Measurements from ENCODE around the gene STX2.
A peak's percentile ranks its signal among the peaks of the same experiment; 100 is the strongest.
"Not testable (repeated sequence)": the region's sequence is repeated elsewhere in the genome, so short reads cannot be mapped to it uniquely, and the experiment has no call there.

Gene STX2

DNA sequence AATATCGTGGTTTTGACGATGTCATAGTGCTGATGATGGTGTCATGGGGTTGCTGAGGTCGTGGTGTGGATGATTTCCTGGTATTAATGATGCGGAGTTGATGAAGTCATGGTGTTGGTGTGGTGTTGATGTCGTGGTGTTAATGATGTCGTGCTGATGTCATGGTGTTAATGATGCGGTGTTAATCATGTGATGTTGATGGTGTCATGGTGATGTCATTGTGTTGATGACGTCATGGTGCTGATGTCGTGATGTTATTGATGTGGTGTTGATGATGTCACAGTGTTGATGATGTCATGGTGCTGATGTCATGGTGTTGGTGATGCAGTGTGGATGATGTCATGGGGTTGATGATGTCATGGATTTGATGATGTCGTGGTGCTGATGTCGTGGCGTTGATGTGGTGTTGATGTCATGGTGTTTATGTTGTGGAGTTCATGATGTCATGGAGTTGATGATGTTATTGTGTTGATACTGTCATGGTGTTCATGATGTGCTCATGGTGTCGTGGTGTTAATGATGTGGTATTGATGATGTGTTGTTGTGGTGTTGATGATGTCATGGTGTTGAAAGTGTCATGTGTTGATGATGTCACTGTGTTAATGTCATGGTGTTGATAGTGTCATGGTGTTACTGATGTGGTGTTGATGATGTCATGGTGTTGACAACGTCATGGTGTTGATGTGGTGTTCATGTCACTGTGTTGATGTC lies 74.4 kb downstream of the STX2 start:
- DNase-seq (ENCODE audit: low read depth): no peak

DNA sequence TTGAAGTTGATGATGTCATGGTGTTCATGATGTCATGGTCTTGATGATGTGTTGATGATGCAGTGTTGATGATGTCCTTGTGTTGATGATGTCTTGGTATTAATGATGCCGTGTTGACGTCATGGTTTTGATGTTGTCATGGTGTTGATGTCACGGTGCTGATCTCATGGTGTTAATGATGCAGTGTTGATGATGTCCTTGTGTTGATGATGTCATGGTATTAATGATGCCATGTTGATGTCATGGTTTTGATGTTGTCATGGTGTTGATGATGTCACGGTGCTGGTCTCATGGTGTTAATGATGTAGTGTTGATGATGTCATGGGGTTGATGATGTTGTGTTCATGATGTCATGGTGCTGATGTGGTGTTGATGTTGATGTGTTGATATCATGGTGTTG lies 75.0 kb downstream of the STX2 start:
- no peak for DNase-seq (ENCODE audit: low read depth)

DNA sequence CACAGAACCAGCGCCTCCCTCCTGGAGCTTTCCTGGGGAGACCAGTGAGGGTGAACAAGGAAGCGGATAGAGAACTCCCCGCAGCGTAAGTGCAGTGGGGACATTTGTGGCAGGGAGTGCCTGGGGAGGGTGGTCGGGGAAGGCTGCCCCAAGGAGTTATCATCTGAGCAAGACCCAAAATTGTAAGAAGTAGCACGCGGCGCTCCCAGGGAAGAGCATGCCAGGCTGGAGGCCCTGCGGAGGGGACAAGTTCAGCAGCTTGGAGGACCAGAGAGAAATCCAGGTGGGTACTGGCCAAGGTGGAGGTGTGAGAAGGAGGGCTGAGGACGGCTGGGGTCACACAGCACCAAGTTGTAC lies 76.8 kb downstream of the STX2 start:
- DNase-seq (ENCODE audit: low read depth): no peak

GRCh38 chr12:130761537-130762318 lies 77.3 kb downstream of the STX2 start:
- DNase-seq (ENCODE audit: low read depth): peak; percentile 23

GRCh38 chr12:130754234-130754901 lies 84.7 kb downstream of the STX2 start:
- DNase-seq (ENCODE audit: low read depth): no peak

DNA sequence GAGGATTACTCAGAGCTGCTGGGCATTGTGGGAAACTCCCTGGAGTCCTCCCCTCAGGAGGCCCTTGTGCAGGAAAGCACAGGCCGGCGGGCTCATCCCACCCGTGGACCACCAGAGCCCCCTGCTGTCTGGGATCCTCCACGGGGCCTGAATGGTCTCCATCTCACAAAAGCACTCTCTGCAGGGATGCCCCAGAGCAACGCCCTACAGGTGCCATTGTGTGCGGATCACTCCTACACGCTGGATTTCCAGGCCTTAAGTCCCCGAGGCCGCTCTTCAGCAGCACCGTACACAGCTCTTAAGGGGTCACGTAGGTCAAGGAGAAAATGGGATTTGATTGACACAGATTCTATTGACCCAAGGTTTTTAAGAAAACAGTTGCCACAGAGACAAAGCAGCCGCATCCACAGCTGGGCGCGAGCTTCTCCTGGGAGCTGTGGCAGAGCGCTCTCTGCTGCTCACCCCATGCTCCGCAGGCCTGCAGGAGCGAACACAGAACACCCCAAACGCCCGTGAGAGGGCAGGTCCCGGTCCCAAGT lies 86.3 kb downstream of the STX2 start:
- DNase-seq (ENCODE audit: low read depth): no peak

DNA sequence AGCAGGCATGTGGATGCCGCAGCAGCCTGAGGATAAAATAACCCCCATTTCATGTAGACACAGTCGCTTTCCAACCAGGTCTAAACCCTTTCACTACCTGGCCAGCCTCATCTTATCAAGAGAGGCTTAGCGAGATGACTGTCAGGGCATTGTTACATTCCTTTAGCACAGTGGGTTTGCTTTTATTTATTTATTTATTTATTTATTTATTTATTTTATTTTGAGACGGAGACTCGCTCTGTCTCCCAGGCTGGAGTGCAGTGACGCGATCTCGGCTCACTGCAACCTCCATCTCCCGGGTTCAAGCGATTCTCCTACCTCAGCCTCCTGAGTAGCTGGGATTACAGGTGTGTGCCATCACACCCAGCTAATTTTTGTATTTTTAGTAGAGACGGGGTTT lies 87.0 kb downstream of the STX2 start:
- DNase-seq (ENCODE audit: low read depth): not testable (repeated sequence)

DNA sequence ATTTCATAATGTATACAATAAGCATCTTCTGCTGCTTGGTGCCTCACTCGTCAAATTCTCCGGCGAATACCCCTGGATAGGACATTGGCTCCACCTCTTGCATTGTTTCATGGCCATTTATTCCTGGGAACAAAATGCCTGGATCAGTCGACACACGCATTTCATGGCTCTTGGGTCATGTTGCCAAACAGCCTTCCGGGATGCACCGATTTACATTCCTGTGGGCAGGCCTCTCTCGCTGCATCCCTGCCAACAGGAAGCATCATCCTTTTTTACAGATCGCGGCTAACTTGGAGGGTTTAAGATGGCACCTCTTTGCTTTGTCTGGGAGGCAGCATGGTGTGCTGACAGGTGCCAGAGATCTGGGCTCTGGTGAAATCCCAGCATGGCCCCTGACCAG lies 90.3 kb downstream of the STX2 start:
- no peak for DNase-seq (ENCODE audit: low read depth)

DNA sequence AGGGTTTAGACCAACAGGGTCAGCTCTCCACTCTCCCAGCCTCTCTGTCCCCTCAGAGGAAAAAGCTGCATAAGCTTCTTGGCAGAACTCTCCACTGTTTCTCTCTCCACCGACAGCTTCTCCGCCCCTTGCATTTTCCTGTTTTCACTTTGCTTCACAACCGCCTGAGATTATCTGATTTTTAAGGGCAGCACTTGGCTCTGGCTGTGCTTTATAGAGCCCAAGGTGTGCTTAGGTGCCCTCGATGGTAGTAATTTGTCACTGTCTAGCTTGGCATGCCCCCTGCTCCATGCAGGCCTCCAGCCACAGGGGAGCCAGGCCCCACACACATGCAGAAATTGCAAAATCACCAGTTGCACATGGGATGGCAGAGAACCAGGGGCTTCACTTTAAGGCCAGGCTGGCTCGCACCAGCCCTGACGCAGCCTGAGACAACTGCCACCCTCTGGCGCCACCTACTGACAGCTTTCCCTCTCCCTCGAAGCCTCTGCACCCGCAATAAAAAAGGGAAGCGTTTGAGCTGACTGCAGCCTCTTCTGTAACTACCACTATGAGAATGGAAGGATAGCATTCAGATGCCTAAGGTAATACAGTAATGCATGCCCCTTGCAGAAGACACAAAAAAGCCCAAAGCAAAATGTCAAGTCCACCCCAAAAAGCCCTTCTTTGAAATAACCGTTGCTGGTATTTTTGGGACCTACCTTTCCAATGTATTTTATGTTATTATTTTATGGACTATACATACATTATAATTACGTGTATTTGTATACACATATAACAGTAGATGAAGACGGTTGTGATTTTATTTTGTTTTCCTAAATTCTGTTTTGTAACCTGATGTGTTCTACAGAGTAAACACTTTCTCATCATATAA lies 90.9 kb downstream of the STX2 start:
- peak; percentile 41 for DNase-seq (ENCODE audit: low read depth)

GRCh38 chr12:130746546-130746945 lies 92.5 kb downstream of the STX2 start:
- DNase-seq (ENCODE audit: low read depth): no peak

DNA sequence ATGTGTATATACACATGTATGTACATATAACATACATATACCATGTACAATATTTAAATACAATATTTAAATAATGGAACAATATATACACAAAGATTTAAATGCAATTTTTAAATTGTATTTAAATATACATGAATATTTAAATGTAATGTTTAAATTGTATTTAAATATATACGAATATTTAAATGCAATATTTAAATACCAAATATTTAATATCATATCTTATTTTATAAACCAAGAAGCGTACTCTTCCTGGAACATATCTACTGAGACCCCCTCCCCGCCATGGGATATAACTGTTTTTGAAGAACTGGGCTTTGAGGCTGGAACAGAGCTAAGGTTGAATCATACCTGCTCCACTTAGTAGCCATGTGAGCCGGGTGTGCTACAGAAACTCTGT lies 93.1 kb downstream of the STX2 start:
- DNase-seq (ENCODE audit: low read depth): no peak

DNA sequence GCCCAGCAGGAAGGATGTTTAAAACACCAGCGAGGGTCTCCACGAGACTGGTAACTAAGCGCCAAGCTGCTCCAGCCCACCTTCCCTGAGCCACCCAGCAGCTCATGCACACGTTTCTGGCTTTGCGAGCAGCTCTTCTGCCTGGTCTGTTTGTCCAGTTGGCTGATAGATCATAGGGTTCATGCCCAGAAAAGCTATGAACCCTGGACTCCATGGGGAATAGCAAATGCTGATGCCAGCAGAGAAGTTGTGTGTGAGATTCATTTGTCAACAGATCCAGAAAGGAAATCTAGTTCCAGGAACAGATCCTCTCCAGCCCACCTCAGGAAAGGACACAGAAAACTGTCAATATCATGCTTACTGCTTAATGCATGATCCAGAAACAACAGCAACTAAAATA lies 94.8 kb downstream of the STX2 start:
- no peak for DNase-seq (ENCODE audit: low read depth)

GRCh38 chr12:130743606-130744005 lies 95.4 kb downstream of the STX2 start:
- DNase-seq (ENCODE audit: low read depth): no peak

DNA sequence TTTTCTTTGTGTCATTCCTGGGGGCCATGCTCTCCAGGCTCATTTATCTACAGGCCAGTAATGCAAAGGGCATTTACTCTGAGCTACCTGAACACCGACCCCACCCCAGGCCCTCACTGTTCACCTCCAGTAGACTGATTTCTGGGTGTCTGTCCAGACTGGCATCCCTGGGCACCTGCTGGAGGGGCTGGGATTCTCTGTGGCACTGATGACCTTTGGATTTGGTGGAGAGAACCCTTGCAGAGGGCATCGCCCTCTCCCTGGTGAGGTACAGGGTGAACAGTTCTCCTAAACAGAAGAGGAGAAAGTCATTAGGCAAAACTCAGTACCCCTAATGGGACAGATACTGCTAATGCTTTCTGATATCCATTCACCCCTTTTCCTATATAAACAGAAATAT lies 95.9 kb downstream of the STX2 start:
- DNase-seq (ENCODE audit: low read depth): no peak

DNA sequence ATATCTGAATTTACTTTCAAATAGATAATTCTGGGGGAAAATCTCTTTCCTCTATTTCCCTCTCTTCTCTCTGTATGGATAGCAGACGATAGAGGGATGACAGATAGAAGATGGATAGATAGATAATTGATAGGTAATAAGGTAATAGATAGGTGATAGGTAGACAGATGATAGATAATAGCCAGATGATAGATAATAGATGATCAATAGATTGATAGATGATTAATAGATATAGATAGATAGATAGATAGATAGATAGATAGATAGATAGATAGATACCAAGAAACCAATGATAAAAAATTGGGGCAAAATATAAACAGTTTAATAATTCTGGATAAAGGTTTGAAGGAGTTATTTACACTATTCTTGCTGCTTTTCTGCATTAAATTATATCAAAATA lies 96.3 kb downstream of the STX2 start:
- DNase-seq (ENCODE audit: low read depth): no peak

GRCh38 chr12:130742112-130742511 lies 96.9 kb downstream of the STX2 start:
- no peak for DNase-seq (ENCODE audit: low read depth)

Measured in stimulated activated CD8-positive, alpha-beta memory T cell treated with anti-CD3 and anti-CD28 coated beads, Interleukin-12 subunit alpha, Interleukin-12 subunit beta, amount 100 ng/mL, for 1 hour (primary cell).